HG03439 (cell line): ENCODE measurements around the gene MEGF6.

ENCODE experiments used
- ATAC-seq: cut with Tn5 transposase; IDR thresholded peaks from one replicate; pipeline ENCODE4 v1.9.1; 2021; ENCODE audit warnings: mild to moderate bottlenecking, moderate library complexity; ENCODE audit not compliant: unreplicated experiment

MEGF6 gene, protein sequence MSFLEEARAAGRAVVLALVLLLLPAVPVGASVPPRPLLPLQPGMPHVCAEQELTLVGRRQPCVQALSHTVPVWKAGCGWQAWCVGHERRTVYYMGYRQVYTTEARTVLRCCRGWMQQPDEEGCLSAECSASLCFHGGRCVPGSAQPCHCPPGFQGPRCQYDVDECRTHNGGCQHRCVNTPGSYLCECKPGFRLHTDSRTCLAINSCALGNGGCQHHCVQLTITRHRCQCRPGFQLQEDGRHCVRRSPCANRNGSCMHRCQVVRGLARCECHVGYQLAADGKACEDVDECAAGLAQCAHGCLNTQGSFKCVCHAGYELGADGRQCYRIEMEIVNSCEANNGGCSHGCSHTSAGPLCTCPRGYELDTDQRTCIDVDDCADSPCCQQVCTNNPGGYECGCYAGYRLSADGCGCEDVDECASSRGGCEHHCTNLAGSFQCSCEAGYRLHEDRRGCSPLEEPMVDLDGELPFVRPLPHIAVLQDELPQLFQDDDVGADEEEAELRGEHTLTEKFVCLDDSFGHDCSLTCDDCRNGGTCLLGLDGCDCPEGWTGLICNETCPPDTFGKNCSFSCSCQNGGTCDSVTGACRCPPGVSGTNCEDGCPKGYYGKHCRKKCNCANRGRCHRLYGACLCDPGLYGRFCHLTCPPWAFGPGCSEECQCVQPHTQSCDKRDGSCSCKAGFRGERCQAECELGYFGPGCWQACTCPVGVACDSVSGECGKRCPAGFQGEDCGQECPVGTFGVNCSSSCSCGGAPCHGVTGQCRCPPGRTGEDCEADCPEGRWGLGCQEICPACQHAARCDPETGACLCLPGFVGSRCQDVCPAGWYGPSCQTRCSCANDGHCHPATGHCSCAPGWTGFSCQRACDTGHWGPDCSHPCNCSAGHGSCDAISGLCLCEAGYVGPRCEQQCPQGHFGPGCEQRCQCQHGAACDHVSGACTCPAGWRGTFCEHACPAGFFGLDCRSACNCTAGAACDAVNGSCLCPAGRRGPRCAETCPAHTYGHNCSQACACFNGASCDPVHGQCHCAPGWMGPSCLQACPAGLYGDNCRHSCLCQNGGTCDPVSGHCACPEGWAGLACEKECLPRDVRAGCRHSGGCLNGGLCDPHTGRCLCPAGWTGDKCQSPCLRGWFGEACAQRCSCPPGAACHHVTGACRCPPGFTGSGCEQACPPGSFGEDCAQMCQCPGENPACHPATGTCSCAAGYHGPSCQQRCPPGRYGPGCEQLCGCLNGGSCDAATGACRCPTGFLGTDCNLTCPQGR (N-terminal part only)

DNA sequence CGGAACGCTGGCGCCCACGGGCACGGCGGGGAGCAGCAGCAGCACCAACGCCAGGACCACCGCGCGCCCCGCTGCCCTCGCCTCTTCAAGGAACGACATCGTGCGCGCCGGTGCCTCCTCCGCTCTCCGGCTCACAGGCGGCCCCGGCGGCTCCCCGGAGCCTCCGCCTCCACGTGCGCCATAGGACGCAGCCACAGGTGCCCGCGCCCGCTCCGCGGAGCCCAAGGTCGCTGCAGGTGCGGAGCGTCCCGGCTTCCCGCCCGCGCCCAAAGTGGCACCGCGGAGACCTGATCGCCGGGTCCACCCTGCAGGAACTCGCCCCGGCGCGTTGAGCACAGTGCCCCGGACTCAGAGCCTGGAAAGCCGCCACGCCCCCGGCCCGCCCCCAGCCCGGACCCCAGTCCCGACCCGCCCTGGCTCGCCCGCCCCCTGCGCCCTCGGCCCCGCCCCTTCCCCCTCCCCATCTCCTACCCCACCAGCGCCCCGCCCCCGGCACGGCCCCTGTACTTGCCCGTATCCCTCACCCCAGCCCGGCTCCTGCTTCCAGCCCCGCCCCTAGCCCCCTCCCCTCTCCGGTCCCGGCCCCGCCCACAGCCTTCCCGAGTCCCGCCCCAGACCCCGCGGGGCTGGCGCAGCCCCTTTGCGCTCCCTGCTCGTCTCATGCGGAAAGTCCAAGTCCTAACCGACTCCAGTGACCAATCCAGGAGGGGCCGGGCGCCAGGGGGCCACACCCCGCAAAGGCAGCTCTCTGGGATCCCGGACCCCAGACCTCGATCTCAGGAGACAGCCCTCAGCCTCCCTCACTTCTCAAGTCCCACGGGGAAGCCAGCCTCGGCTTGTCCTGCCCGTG is at the start of gene MEGF6:
Gene MEGF6 (minus strand): TSS at position 339 of the 850 bp plus-strand sequence. CDS start 240 bp downstream, at position 99.
- no peak for ATAC-seq

DNA sequence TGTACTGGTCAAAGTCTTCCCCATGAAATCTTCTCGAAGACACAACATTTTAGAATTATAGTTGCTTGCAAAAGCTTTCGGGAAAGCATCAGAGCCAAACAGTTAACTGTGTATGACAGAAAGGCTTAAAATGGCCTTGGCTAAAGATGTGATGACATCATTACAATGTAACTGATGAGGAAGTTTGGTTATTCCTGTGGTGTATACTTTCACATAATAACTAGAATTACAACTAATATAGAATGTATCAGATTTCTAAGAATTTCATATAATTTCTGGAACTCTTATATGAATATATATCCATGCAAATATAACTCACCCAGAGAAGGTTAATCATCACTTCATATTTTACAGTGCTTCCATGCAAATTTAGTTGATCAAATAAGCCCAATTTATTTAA is 49.4 kb upstream of the MEGF6 start:
- no peak for ATAC-seq

DNA sequence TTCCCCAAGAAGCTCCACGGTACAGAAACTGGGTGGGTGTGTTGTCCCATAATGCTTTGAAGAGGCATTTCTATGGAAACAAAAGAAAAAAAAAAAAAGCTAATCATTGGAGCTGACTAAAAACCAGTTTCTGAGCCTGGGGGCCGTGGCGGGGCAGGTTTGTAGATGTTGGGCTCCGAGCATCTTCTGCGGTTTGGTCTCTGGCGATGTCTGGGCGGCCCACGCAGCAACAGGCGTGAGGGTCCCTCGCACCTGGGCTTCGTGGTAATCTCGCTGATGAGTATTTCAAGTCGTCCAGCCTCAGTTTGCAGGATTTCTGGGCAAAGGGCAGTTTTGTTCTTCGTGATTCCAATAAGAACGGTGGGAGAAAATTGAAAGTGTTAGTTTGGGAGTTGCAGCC is 47.8 kb upstream of the MEGF6 start:
- no peak for ATAC-seq

DNA sequence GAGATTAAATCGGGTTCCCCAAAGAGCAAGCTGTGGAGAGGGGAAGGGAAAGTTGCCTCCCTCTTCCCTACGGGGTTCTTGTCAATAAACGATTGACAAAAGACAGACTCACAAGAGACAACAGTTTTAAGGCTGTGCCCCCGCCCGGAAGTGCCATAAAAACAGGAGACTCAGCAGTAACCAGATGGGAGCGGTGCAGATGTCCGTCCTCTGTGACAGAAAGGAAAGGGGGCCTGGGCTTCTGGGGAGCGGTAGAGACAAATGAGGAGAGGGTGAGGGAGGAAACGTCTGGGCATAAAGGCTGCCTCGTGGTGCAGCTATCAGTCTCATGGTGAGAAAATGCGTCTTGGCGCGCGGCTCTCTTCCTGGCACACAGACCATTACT is 46.9 kb upstream of the MEGF6 start:
- no peak for ATAC-seq

DNA sequence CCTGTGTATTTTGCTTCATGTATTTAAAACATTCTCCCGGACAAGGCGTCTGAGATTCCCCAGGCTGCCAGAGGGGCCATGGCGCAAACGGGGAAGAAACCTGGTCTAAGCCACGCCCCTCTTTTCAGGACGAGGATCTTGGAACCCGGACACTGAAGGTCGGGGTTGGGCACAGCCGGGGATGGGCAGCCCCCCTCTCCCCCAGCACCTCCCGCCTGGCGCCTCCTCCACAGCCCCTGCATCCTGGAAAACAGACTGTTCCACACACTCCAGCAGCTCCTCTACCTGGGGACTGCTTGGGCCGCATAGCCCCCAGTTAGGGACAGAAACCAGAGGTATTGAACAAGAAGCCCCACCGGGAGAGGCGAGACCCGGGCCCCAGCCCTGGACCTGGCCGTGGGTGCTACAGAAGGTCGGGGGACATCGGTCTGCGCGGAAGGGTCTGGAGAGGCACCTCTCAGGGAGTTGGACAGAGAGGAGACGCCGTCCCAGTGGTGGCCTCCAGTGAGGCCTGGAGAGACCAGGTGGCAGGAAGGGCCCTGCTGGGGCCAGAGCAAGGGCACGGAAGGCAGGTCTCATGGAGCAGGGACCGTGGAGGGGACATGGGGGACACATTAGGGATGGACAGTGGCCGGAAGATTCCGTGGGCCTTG is 46.4 kb upstream of the MEGF6 start:
- ATAC-seq = no peak

DNA sequence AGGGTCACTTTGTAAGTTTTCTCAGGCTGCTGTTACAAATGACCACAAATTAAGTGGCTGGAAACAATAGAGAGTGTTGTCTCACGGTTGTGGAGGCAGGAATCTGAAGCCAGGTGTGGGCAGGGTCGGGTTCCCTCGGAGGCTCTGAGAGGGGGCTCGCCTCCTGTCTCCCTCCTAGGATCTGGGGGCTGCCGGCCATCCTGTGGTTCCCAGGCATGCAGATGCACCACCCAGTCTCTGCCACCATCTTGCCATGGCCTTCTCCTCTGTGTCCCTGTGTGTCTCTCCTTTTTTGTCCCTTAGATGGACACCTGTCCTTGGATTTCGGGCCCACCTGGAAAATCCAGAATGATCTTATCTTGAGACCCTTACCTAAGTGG is 45.8 kb upstream of the MEGF6 start:
- peak; percentile 7 for ATAC-seq

DNA sequence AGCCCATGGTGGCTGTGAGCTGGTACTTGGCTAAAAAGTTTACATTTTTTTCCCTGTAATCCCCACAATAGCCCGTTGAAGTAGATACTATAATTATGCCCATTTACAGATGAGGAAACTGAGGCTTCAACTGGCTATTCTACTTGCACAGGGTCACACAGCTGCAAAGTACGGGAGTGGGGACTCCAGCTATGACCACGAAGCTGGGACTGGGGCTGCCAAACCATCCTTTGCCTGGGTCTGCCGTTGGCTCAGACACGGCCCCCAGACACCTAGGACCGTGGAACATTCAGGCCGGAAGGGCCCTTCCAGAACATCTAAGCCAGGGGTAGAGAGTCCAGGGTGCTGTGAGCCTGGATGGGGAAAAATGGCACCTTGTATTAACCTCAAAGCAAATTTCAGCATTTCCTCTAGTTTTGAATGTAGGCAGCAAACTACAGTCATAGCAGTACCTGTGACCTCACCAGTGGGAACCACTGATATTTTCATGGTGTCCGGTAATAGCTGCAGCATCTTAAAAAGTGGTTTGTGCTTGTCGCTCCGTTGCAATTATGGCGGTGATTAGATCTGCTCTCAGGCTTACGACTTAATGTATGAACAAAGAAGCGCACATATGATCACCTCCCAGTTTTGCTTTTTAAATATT is 45.3 kb upstream of the MEGF6 start:
- peak; percentile 39 for ATAC-seq

DNA sequence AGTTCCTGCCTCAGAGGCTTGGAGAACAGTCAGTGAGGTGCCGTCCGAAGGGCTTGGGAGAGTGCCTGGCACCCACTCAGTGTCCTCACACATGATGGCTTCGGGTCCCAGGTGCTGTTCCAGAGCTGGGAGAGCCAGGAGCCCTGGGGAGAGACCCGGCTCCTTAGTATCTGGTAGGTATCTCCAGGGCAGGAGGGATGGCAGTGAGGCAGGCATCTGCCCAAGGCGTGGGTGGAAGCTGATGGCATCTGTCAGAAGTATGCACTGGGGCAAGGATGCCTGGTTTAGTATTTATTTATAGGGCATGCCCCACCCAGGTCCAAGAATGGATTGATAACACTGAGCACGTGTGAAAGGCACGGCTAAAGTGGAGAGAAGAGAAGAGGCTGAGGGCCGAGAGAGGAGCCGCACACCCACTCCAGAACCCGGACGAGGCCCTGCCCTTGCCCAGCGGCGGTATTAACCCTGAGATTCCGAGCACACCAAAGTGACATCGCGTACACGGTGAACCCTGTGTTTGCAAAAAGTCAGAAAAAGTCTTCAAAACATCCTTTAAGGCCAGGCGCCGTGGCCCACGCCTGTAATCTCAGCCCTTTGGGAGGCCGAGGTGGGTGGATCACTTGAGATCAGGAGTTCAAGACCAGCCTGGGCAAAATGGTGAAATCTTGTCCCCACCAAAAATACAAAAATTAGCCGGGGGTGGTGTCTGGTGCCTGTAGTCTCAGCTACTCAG is 43.4 kb upstream of the MEGF6 start:
- no peak for ATAC-seq

DNA sequence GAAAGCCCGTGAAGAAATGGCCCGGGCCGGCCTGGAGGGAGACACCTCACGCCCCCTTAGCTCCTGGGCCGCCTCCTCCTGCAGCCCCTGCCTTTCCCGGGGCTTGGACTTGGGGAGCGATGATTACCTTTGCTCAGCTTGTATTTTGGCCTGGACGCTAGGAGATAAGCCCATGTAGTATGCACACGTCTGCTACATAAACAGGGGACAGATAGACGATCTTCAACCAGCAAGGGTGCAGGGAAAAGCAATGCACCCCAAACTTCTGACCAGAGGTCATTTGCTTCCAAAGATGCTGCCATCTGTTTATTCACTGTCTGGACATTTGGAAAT is 41.9 kb upstream of the MEGF6 start:
- ATAC-seq = no peak

DNA sequence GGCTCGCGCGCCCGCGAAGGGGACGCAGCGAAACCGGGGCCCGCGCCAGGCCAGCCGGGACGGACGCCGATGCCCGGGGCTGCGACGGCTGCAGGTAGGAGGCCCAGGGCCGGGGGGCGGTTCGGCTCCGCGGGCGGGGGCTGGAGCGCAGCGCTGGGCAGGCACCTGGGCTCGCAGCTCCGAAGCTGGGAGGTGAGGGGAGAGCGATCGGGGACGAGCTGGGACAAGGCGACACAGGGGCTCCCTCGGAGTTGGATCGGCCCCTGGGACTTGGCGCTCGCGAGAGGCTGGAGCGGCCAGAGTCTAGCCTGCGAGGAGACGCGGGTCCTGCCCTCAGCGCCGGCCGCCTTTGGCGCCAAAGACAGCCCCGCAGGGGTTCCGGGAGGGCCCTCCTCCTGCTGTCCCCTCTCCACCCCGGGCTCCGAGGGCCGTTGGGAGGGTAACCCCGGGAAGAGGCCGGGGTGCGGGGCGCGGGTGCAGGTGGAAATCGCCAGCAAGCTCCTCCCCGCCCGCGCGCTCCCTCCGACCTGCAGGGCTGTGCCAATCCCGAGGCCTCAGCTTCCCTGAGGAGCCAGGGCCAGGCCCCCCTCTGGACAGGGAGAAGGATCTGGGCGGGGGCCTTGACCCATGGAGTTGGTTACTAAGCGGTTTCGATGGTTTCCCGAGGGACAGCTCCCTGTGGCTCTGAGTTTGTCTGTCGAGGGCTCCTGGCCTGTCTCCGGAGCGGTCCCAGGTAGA is 41.4 kb upstream of the MEGF6 start:
- ATAC-seq = peak; percentile 3

DNA sequence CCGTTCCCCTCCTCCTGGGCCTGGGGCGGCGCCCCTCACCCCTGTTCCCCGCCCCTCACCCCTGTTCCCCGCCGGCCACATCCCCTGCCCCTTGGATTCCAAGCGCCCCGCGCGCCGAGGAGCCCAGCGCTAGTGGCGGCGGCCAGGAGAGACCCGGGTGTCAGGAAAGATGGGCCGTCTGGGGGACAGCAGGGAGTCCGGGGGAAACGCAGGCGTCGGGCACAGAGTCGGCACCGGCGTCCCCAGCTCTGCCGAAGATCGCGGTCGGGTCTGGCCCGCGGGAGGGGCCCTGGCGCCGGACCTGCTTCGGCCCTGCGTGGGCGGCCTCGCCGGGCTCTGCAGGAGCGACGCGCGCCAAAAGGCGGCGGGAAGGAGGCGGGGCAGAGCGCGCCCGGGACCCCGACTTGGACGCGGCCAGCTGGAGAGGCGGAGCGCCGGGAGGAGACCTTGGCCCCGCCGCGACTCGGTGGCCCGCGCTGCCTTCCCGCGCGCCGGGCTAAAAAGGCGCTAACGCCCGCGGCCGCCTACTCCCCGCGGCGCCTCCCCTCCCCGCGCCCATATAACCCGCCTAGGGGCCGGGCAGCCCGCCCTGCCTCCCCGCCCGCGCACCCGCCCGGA is 40.7 kb upstream of the MEGF6 start, which contains the start of gene TP73:
Gene TP73 (plus strand): TSS at position 587 of the 618 bp plus-strand sequence. CDS start 29,850 bp downstream, outside the sequence.
- ATAC-seq = peak; percentile 27

DNA sequence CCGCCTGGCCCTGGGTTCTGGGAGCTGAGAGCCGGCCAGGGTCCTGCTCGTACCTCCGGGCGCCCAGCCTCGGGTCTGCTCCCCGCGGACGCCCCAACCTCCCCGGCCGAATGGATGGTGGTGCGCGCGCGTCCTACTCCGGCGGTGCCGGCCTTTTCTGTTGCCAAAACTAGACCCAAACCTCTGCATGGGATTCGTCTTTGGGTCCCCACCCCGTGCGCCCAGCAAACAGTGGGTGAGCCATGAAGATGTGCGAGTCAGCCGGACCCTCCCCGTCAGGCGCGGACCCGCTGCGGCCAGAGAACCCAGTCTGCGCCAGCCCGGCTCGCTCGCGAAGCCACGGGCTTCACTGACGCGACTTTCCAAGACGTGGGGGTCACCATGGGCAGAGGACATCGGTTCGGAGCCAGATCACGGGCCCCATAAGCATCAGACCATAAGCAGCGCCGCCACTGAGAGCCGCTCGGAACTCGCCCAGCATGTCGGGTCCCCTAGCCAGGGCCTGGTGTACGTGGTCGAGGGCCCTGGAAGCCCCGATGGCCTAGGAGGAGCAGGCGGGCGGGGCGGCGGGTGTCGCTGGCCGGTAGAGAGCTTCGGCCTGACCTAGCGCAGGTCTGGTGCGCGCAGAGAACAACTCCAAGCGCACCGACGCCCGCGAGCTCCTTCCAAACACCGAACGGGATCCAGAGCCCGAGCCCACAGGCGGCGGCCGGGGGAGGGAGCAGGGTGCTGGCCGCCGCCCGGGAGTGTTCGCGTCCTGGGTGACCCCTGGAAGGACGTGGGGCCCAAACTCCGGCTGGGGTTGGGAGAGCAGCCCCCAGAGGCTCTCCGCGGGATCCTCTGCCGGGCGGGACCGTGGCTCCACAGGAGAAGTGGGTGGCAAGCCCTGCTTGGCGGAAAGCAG is 40.0 kb upstream of the MEGF6 start:
- no peak for ATAC-seq

DNA sequence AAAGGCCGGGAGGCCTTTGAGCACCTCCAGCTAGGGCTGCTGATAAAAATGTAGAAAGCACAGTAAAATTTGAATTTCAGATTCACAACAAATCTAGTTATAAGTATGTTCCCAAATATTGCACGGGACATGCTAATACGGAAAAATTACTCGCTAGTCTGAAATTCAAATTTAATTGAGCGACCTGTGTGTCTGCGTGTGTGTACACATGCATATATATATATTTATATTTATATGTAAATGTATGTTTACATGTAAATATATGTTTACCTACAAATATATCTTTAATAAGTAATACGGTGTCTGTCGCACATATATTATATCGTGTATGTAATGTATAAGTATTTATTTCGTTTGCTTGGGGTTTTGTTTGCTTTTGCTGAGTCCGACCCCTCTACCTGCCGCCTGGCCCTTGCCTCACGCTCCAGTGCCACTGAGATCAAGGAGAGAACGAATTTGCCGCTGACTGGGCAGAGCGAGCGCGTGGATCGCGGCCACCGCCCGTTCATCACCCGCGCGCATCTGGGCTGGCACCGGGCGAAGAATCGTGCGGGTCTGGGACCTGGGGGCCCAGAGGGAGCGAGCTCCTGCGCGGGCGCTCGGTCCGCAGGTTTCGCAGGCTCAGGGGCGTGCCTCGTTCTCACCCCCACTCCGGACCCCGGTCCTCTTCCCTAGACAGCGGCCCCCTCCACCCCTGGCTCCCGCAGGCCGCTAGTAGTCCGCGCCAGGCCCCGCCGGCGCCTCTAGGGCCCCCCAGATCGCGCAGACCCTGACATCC is 39.1 kb upstream of the MEGF6 start:
- ATAC-seq = no peak

DNA sequence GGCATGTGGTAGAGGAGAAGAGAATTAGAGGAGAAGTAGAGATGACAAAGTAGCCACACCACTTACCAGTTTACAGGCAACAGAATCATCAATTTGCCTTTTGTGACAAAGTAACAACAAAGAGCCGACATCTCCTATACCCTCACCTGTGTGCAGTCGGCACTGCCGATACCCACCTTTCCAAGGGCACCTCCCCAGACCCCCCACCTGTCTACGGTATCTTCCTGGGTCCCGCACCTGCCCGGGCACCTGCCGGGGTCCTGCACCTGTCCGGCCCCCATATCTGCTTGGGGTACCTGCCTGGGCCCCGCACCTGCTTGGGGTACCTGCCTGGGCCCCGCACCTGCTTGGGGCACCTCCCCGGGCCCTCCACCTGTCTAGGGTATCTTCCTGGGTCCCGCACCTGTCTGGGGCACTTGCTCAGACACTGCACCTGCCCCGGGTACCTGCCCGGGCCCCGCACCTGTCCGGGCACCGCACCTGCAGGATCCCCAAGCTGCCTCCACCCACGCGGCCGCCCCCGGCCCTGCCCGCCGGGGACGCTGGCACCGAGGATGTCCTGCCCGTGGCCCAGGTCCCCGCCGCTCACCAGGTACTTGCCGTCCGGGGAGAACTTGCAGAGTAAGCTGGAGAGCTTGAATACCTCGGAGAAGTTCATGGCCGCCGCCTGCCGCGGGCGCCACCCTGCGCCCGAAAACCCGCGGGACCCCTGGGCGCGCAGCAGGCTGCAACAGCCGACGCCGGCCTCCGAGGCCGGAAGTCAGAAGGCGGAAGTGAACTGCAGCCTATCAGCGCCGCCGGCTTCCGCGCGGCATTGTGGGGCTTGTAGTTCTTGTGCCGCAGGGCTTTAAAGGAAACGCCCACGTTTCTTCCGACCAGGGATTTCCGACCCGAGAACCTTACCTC is 38.3 kb upstream of the MEGF6 start, which contains the start of gene WRAP73:
Gene WRAP73 (minus strand): TSS at position 762 of the 906 bp plus-strand sequence. CDS start 104 bp downstream, at position 658.
- ATAC-seq = peak; percentile 56

DNA sequence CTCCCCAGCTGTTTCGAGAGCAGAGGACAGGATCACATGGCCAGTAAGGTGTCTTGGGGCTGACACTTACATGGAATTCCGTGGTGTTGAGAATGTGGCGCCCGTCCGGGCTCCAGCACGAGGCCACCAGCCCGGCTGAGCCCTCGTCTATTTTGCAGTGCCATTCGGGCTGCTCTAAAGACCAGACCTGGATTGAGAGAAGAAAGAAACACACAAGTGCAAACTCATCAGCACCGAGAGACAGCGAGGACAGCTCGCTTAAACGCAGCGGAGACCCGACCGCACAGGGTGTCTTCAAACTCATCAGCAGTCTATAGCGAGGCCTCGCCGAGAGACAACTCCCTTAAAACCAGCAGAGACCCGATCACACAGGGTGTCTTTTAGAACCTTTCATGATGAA is 35.3 kb upstream of the MEGF6 start:
- ATAC-seq = no peak
